KOPT-K1 (cell line): ENCODE measurements around the gene ABHD16B.

Experiments used
- H3K27ac ChIP-seq: fragments of 200-600 bp; sonication (generic); 2 replicates; pipeline ENCODE4 v1.5.1; 2016; ENCODE audit warnings: antibody characterized with exemption, mild to moderate bottlenecking, low read depth, low read length; ENCODE audit not compliant: poor library complexity, severe bottlenecking
- H3K36me3 ChIP-seq: fragments of 200-600 bp; sonication (generic); 2 replicates; pipeline ENCODE4 v1.5.1; 2017; ENCODE audit warnings: antibody characterized with exemption, mild to moderate bottlenecking, low read length, moderate library complexity; ENCODE audit not compliant: insufficient read depth
- H3K9me3 ChIP-seq: fragments of 200-600 bp; sonication (generic); 2 replicates; pipeline ENCODE4 v1.5.1; 2017; ENCODE audit warnings: antibody characterized with exemption, low read length, mild to moderate bottlenecking; ENCODE audit not compliant: insufficient read depth, poor library complexity, severe bottlenecking

The ABHD16B gene

DNA sequence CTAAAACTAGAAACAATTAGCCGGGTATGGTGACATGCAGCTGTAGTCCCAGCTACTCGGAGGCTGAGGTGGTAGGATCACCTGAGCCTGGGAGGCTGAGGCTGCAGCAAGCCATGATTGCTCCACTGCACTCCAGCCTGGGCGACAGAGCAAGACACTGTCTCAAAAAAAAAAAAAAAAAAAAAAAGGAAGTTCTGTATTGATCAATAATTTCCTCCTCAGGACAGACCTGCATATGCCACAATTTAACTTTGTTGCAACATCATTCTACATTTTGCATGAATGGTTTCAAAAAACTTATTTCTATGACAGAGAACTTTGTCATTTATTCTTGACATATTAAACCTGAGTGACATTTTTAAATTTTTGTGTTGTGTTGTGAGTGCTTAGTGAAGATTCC lies 39.1 kb downstream of the ABHD16B start:
- Histone ChIP-seq H3K36me3 (peaks cover 18% of the 10 kb centered on the region), H3K27ac (no peak overlapping the region), H3K9me3 (no peaks in the 10 kb centered on the region)

DNA sequence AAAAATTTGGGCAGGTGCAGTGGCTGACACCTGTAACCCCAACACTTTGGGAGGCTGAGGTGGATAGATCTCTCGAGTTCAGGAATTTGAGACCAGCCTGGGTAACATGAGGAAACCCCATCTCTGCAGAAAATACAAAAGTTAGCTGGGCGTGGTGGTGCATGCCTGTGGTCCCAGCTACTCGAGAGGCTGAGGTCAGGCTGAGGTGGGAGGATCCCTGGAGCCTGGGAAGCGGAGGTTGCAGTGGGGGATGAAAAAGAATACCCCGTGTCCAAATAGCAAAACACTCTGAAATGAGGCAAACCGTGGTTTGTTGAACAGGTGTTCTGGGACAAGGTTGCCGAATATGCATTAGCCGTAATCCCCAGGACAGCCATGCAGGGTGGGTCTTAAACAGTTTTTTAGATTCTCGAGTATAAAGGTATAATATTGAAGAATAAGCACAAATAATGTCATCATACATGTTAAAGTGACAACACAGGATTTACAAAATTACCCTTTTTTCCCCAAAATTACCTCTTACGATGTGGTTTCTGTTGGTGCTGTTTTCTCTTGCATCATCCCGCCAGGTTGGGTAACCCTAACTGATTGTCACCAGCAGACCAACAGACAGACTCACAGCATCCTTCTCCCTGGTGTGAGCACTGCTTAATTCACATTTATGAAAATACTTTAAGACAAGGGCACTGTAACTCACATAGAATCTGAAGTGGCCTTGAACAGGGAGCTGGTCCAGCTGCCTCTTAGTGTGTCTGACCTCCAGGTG lies 42.7 kb downstream of the ABHD16B start:
- peaks cover 5% of the 10 kb centered on the region for H3K36me3 ChIP-seq
- no peak overlapping the region for H3K27ac ChIP-seq
- no peaks in the 10 kb centered on the region for H3K9me3 ChIP-seq

DNA sequence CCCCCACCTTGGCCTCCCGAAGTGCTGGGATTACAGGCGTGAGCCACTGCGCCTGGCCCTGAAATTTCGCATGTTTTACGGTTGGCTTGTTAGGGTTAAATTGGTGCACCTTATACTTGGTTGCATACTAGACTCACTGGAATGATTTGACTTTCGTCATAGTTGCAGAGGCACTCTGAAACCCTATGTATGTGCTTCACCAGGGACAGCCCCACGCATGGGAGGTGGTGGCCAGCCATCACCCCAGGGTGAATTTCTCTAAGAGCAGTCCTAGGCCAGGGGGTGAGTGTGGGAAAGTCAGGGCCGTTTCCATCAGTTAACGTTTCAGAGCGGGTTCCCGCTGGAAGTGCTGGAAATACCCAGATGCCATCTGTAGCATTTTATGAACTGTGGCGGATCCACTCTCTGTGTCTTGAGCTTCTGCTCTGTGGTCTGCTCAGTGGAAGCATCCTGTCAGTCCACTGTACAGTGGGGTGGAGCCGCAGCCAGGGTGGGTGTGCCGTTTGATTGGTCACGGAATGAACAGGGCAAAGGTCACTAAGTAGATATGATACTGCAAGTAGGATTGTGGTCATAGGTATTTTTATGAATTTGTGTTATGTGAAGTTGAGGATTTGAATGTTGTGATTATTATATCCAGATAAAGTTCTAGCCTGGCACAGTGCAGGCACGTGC lies 46.8 kb downstream of the ABHD16B start:
- Histone ChIP-seq H3K27ac (no peak overlapping the region), H3K36me3 (no peaks in the 10 kb centered on the region; the same call in 1 of the 2 replicates), H3K9me3 (no peaks in the 10 kb centered on the region)

DNA sequence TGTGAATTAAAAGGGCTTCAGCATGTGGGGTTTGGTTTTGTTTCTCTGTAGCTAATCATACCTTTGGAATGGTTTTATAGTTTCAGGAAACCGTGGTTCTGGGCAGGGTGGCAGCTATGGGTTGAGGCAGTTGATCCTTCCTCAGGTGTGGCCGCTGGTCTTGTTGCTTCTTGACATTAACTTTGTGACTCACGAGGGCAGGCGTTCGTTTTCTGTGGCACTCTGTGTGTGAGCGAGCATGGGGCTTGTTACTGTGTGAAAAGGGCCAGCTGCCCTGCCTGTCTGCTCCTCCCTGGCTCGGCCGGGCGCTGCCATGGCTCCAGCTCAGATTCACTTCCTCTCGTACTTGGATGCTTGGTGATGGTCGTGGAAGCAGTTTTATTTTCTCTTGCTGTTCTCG lies 49.9 kb downstream of the ABHD16B start:
- Histone ChIP-seq H3K27ac (no peak overlapping the region), H3K9me3 (peaks cover 16% of the 10 kb centered on the region), H3K36me3 (peaks cover 11% of the 10 kb centered on the region; the same call in 1 of the 2 replicates)
